Activated naive CD4-positive, alpha-beta T cell treated with anti-CD3 and anti-CD28 coated beads for 36 hours (primary cell): ENCODE measurements around the gene PICK1. TPM values are rescaled to one million over a fixed set of nuclear protein-coding genes. Genes with fewer than 3 reads are reported as not detected.

ENCODE experiments used
- total RNA-seq, 2 experiments: library from RNA; stranded (reverse); gene quantifications; one replicate each; pipeline ENCODE4 v1.2.3, GENCODE V29; 2021

The PICK1 gene
- total RNA-seq, 2 experiments from 2014 or later: 17.9 to 22.1 TPM

Other genes with a start within 250 kb of the PICK1 start
- 10 to 100 TPM; 26.9 to 27.2 TPM for gene GCAT, start 249.5 kb upstream of the PICK1 start, total RNA-seq
- not detected for gene GALR3, start 234.0 kb upstream of the PICK1 start, total RNA-seq
- 10 to 100 TPM; 13.5 to 15.6 TPM for gene ANKRD54, start 213.1 kb upstream of the PICK1 start, total RNA-seq
- 100 to 1,000 TPM; 776 to 797 TPM for gene EIF3L, start 208.0 kb upstream of the PICK1 start, total RNA-seq
- gene MICALL1, start 151.1 kb upstream of the PICK1 start, total RNA-seq: 10 to 100 TPM; 12.0 to 12.9 TPM
- gene C22orf23, start 103.8 kb upstream of the PICK1 start, total RNA-seq: not detected
- gene POLR2F, start 103.7 kb upstream of the PICK1 start, total RNA-seq: 10 to 100 TPM; 70.1 to 70.6 TPM
- not detected for gene SOX10, start 72.8 kb upstream of the PICK1 start, total RNA-seq
- gene SLC16A8, start 26.8 kb downstream of the PICK1 start, total RNA-seq: not detected
- 1 to 10 TPM; 1.2 to 1.6 TPM for gene BAIAP2L2, start 53.3 kb downstream of the PICK1 start, total RNA-seq
- 10 to 100 TPM; 80.2 to 85.3 TPM for gene PLA2G6, start 124.4 kb downstream of the PICK1 start, total RNA-seq
- 1 to 10 TPM; 2.7 to 2.8 TPM for gene MAFF, start 144.6 kb downstream of the PICK1 start, total RNA-seq
- 10 to 100 TPM; 15.0 to 15.3 TPM for gene TMEM184B, start 215.6 kb downstream of the PICK1 start, total RNA-seq